Measurements from ENCODE around the gene PIP4K2A. TPM values are rescaled to one million over a fixed set of nuclear protein-coding genes. Genes with fewer than 3 reads are reported as not detected.

The PIP4K2A gene
- polyA plus RNA-seq, 1 experiment, result 24.1 TPM

DNA sequence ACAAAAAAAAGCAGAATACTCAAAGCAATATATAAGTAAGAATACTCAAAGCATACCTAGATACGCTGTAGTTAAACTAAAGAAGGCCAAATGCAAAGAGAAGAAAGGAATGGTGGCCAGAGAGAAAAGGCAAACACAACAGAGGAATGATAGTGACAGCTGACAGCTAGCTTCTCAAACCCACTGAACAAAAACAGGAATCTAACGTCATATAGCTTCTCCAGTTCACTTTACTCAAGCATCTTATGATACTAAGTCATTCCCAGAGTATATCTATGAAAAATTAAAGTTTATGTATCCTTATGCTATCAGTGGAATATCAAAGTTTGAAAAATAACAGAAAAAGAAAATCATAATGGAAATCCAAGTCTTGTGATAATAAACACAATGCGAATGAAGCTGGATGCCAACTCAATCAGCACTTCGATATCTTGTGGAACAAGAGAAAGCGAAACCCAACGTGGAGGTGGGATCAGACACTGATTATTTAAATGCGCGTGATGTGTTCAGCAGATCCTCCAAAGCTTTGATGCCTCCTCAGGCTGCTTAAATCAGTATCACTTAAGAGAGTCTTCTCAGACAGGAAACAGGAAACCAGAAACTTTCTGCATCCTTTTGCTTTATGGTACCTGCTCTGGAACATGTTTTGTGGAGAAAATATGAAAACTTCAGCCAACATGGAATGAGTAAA is 102.8 kb downstream of the PIP4K2A start:
- ChIA-PET POLR2A (no interaction called here), CTCF (interaction anchor here (1.2 kb wide), 1 partner anchor 12 kb away, joined by 4 read pairs; no protein-coding TSS in a partner anchor)
- Histone ChIP-seq H3K4me3 (ENCODE audit: low read depth, low read length) (no peak overlapping the region), H3K9me3 (ENCODE audit: control insufficient read depth, insufficient read depth, low read length) (no peaks in the 10 kb centered on the region), H3K27ac (ENCODE audit: low read depth, low read length) (no peak overlapping the region), H3K27me3 (ENCODE audit: control insufficient read depth, insufficient read depth, low read length) (no peaks in the 10 kb centered on the region)
- no peak for DNase-seq (ENCODE audit: low read depth, low spot score)
- TF ChIP-seq CTCF (IDR thresholded peaks at IDR 0.05; ENCODE audit: low read depth, low read length), result no peak

DNA sequence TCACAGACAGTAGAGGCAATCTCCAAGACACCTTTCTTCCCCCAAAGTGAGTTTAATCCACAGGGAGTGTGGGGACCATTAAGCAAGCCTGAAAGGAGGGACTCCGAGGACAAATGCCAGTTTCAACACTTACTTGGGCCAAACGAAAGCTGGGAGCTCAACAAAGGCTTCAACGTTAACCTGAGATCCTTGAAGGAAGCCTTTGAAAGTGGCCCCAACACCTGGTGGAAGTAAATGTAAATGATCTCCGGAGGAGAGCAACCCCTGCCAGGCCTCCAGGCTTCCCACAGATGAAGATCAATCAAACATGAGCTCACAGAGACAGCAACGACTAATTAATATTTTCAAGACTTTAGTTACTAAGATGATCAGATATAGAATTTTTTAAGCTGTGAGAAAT is 103.8 kb downstream of the PIP4K2A start:
- no peak for DNase-seq (ENCODE audit: low read depth, low spot score)
- H3K4me3 ChIP-seq (ENCODE audit: low read depth, low read length), result no peak overlapping the region
- H3K27me3 ChIP-seq (ENCODE audit: control insufficient read depth, insufficient read depth, low read length), result no peaks in the 10 kb centered on the region
- H3K27ac ChIP-seq (ENCODE audit: low read depth, low read length), result no peak overlapping the region
- no peaks in the 10 kb centered on the region for H3K9me3 ChIP-seq (ENCODE audit: control insufficient read depth, insufficient read depth, low read length)
- POLR2A ChIA-PET, result no interaction called here
- TF ChIP-seq CTCF (IDR thresholded peaks at IDR 0.05; ENCODE audit: low read depth, low read length), result no peak
- CTCF ChIA-PET, result interaction anchor here (0.6 to 1.3 kb wide), 3 partner anchors 11 to 1178 kb away, joined by 4 read pairs; no protein-coding TSS in a partner anchor

DNA sequence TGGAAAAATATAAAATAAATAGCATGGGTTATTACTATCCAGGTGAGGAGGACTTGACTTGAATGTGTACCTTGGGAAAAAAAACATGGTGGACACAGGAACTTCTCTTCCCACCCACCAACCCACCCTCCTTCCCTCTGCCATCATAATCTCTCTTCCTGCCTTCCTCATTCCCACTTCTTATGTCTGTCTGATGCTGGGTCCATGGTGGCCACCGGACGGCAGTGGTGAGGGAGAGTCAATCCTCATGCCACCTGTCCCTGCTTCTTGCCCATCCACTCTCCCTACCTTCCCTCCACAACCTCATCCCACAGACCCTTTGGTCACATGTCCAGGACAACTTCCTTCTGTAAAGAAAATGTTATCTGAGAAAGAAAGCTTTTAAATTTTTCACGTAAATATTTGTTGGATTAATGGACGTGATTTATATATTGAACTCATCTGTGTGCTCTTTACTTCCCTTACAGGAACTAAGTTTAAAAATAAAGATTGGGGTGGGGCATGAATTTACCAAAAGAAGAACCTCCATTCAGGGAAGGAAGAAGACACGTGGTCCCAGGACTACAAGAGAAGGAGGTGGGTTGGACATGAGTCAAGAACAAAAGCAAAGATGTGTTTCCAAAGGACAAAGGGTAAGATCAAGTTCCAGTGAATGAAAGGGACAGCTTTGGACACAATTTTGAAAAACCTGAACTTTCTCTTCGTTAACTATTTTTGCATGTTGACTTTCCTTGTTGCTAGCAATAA is 104.5 kb downstream of the PIP4K2A start:
- Histone ChIP-seq H3K4me3 (ENCODE audit: low read depth, low read length) (no peak overlapping the region), H3K27me3 (ENCODE audit: control insufficient read depth, insufficient read depth, low read length) (no peaks in the 10 kb centered on the region), H3K27ac (ENCODE audit: low read depth, low read length) (no peak overlapping the region), H3K9me3 (ENCODE audit: control insufficient read depth, insufficient read depth, low read length) (no peaks in the 10 kb centered on the region)
- DNase-seq (ENCODE audit: low read depth, low spot score), result no peak
- ChIA-PET POLR2A (no interaction called here), CTCF (interaction anchor here (0.6 to 1.3 kb wide), 2 partner anchors 25 to 1179 kb away, joined by 4 read pairs; no protein-coding TSS in a partner anchor)
- TF ChIP-seq CTCF (IDR thresholded peaks at IDR 0.05; ENCODE audit: low read depth, low read length), result no peak

- Histone ChIP-seq H3K27ac (ENCODE audit: low read depth, low read length) (no peak overlapping the region), H3K4me3 (ENCODE audit: low read depth, low read length) (no peak overlapping the region), H3K9me3 (ENCODE audit: control insufficient read depth, insufficient read depth, low read length) (no peaks in the 10 kb centered on the region), H3K27me3 (ENCODE audit: control insufficient read depth, insufficient read depth, low read length) (no peaks in the 10 kb centered on the region)
- no peak for TF ChIP-seq CTCF (IDR thresholded peaks at IDR 0.05; ENCODE audit: low read depth, low read length)
- ChIA-PET CTCF (no interaction called here), POLR2A (no interaction called here)
- no peak for DNase-seq (ENCODE audit: low read depth, low spot score)
These were observed 105.1 kb downstream of the PIP4K2A start for GRCh38 chr10:22609251-22609650.

DNA sequence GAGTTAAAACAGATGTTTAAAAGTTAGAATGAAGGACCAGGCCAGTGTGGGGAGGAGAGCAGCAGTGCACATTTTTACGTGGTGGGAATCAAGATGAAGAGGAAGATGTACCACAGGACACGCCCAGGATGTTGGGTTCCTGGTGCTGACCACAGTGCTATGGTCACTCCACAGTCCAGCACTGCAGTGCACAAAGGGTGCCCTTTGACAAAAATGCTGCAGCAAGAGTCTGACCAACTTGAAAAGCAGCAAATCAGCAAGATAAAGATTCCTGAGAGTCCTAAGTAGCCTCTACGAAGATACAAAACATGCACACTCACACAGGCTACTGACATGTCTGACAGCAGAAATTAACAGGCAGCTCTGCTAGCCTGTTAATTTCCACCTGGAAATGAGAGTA is 107.1 kb downstream of the PIP4K2A start:
- ChIA-PET CTCF (no interaction called here), POLR2A (no interaction called here)
- H3K4me3 ChIP-seq (ENCODE audit: low read depth, low read length), result no peak overlapping the region
- H3K27ac ChIP-seq (ENCODE audit: low read depth, low read length), result no peak overlapping the region
- no peaks in the 10 kb centered on the region for H3K27me3 ChIP-seq (ENCODE audit: control insufficient read depth, insufficient read depth, low read length)
- no peaks in the 10 kb centered on the region for H3K9me3 ChIP-seq (ENCODE audit: control insufficient read depth, insufficient read depth, low read length)
- no peak for DNase-seq (ENCODE audit: low read depth, low spot score)
- TF ChIP-seq CTCF (IDR thresholded peaks at IDR 0.05; ENCODE audit: low read depth, low read length), result no peak
